GM12878 (cell line): Measurements from ENCODE around the gene LDB3.

Experiments
- BMI1 ChIP-seq: fragments of 450-650 bp; IDR thresholded peaks from 2 replicates; pipeline ENCODE4 v1.6.1; 2016; ENCODE audit warnings: mild to moderate bottlenecking, moderate library complexity, borderline replicate concordance
- MTA2 ChIP-seq: fragments of 450-650 bp; IDR thresholded peaks from 2 replicates; pipeline ENCODE4 v1.6.1; 2016; ENCODE audit warnings: low read depth, mild to moderate bottlenecking, moderate library complexity
- RUNX3 ChIP-seq: IDR thresholded peaks from 2 replicates; pipeline ENCODE4 v1.6.1; 2012; ENCODE audit warnings: low read length, inconsistent platforms
- TCF7 ChIP-seq: IDR thresholded peaks from 2 replicates; pipeline ENCODE4 v1.6.1; 2014; ENCODE audit warnings: antibody characterized with exemption, borderline replicate concordance
- TF ChIP-seq, protein P1 (sequence below), 3 experiments: IDR thresholded peaks in 2 of 3; conservative IDR thresholded peaks in 1 of 3; 2 replicates each; pipeline ENCODE4 v1.5.1; 2011; ENCODE audit warnings: low read depth in 3 of 3, low read length in 3 of 3, mild to moderate bottlenecking in 3 of 3, control low read depth in 2 of 3, moderate library complexity in 2 of 3, inconsistent platforms in 1 of 3, mixed read lengths in 1 of 3; ENCODE audit not compliant: control insufficient read depth in 2 of 3, insufficient read depth in 1 of 3; ENCODE audit errors: extremely low read depth in 1 of 3
- TF ChIP-seq, protein P2 (sequence below): IDR thresholded peaks from 2 replicates; pipeline ENCODE4 v1.6.1; 2012; ENCODE audit warnings: improper control_type of control experiment, low read depth, low read length; ENCODE audit not compliant: insufficient replicate concordance

DNA sequence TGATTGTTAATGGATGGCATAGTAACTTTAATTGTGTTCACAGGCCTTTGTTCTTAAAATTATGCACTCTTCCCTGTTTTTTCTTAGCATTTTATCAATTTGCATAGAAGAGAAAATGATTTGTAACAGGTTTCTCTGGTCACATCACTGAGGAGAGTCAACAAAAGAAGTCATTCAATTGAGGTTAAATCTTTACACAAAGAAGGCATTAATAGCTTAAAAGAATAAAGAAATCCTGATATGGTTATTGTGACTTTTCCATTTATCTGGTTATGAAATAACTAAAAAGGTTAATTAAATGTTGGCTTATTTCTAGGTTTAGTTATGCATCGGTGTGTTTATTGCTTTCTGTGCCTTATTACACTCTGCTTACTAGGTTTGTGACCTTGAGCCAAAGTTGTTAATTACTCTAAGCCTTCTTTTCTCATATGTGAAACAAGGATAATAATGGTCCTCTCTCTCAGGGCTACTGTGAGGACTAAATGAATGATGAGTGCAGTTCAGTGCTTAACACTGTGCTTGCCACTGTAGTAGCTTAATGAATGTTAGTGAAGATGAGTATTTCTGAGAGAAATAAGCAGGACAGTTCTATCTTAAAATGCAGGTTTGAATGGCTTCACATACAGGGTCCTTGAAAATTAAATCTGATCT is 100.2 kb downstream of the LDB3 start:
- TF ChIP-seq TCF7 (no peak), MTA2 (no peak), RUNX3 (no peak), BMI1 (no peak)
- TF ChIP-seq, protein P1, sequence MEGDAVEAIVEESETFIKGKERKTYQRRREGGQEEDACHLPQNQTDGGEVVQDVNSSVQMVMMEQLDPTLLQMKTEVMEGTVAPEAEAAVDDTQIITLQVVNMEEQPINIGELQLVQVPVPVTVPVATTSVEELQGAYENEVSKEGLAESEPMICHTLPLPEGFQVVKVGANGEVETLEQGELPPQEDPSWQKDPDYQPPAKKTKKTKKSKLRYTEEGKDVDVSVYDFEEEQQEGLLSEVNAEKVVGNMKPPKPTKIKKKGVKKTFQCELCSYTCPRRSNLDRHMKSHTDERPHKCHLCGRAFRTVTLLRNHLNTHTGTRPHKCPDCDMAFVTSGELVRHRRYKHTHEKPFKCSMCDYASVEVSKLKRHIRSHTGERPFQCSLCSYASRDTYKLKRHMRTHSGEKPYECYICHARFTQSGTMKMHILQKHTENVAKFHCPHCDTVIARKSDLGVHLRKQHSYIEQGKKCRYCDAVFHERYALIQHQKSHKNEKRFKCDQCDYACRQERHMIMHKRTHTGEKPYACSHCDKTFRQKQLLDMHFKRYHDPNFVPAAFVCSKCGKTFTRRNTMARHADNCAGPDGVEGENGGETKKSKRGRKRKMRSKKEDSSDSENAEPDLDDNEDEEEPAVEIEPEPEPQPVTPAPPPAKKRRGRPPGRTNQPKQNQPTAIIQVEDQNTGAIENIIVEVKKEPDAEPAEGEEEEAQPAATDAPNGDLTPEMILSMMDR (IDR thresholded peaks at IDR 0.05 in 2 of 3, conservative IDR thresholded peaks at IDR 0.05 in 1 of 3; ENCODE audit: control insufficient read depth in 2 of 3, extremely low read depth in 1 of 3, insufficient read depth in 1 of 3, low read depth in 3 of 3, low read length in 3 of 3): no peak
- TF ChIP-seq, protein P2, sequence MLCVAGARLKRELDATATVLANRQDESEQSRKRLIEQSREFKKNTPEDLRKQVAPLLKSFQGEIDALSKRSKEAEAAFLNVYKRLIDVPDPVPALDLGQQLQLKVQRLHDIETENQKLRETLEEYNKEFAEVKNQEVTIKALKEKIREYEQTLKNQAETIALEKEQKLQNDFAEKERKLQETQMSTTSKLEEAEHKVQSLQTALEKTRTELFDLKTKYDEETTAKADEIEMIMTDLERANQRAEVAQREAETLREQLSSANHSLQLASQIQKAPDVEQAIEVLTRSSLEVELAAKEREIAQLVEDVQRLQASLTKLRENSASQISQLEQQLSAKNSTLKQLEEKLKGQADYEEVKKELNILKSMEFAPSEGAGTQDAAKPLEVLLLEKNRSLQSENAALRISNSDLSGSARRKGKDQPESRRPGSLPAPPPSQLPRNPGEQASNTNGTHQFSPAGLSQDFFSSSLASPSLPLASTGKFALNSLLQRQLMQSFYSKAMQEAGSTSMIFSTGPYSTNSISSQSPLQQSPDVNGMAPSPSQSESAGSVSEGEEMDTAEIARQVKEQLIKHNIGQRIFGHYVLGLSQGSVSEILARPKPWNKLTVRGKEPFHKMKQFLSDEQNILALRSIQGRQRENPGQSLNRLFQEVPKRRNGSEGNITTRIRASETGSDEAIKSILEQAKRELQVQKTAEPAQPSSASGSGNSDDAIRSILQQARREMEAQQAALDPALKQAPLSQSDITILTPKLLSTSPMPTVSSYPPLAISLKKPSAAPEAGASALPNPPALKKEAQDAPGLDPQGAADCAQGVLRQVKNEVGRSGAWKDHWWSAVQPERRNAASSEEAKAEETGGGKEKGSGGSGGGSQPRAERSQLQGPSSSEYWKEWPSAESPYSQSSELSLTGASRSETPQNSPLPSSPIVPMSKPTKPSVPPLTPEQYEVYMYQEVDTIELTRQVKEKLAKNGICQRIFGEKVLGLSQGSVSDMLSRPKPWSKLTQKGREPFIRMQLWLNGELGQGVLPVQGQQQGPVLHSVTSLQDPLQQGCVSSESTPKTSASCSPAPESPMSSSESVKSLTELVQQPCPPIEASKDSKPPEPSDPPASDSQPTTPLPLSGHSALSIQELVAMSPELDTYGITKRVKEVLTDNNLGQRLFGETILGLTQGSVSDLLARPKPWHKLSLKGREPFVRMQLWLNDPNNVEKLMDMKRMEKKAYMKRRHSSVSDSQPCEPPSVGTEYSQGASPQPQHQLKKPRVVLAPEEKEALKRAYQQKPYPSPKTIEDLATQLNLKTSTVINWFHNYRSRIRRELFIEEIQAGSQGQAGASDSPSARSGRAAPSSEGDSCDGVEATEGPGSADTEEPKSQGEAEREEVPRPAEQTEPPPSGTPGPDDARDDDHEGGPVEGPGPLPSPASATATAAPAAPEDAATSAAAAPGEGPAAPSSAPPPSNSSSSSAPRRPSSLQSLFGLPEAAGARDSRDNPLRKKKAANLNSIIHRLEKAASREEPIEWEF: no peak
